Measurements from ENCODE around the gene GAPT. TPM values are rescaled to one million over a fixed set of nuclear protein-coding genes. Genes with fewer than 3 reads are reported as not detected.

The GAPT gene
- polyA plus RNA-seq, 1 donor from 2014 or later = not detected

GRCh38 chr5:58462623-58463230 is 28.5 kb upstream of the GAPT start (continued):
- no peak for TF ChIP-seq EZH2 (IDR thresholded peaks at IDR 0.05; ENCODE audit: borderline replicate concordance, insufficient read depth, low read length, poor library complexity, severe bottlenecking)
- TF ChIP-seq EP300 (conservative IDR thresholded peaks at IDR 0.05; ENCODE audit: poor library complexity, severe bottlenecking) = no peak

- H3K4me2 ChIP-seq (ENCODE audit: low read length) = no peak overlapping the region
- no peak for TF ChIP-seq SMC3 (conservative IDR thresholded peaks at IDR 0.05; ENCODE audit: poor library complexity)
- no peaks in the 10 kb centered on the region for H3F3A ChIP-seq (ENCODE audit: insufficient read depth, low read length, poor library complexity, severe bottlenecking)
- H4K20me1 ChIP-seq (ENCODE audit: insufficient read depth) = no peaks in the 10 kb centered on the region
- H3K27ac ChIP-seq (ENCODE audit: low read length) = no peak overlapping the region
- no peaks in the 10 kb centered on the region for H3K36me3 ChIP-seq (ENCODE audit: insufficient read depth, low read length)
- no peaks in the 10 kb centered on the region for H3K9me2 ChIP-seq (ENCODE audit: insufficient read depth, low read length)
- H3K9ac ChIP-seq (ENCODE audit: low read length) = no peak overlapping the region
- H2AFZ ChIP-seq (ENCODE audit: low read depth, low read length) = no peak overlapping the region
- no peak overlapping the region for H3K4me3 ChIP-seq (ENCODE audit: low read length)
- no peaks in the 10 kb centered on the region for H3K79me2 ChIP-seq (replicated peaks; ENCODE audit: insufficient read depth, low read length)
- H3K27me3 ChIP-seq (ENCODE audit: insufficient read depth, low read depth, low read length) = no peaks in the 10 kb centered on the region
- no peaks in the 10 kb centered on the region for H3K9me3 ChIP-seq (ENCODE audit: low read length)
These were observed 24.3 kb upstream of the GAPT start for GRCh38 chr5:58466939-58467338.

GRCh38 chr5:58469896-58470295 is 21.3 kb upstream of the GAPT start:
- Histone ChIP-seq H3K4me3 (ENCODE audit: low read length) (no peak overlapping the region), H3K27ac (ENCODE audit: low read length) (no peak overlapping the region), H3K27me3 (ENCODE audit: insufficient read depth, low read depth, low read length) (no peaks in the 10 kb centered on the region), H3K4me2 (ENCODE audit: low read length) (no peak overlapping the region), H4K20me1 (ENCODE audit: insufficient read depth) (no peaks in the 10 kb centered on the region), H3K9ac (ENCODE audit: low read length) (no peak overlapping the region), H3K36me3 (ENCODE audit: insufficient read depth, low read length) (no peaks in the 10 kb centered on the region), H3K9me2 (ENCODE audit: insufficient read depth, low read length) (no peaks in the 10 kb centered on the region), H3F3A (ENCODE audit: insufficient read depth, low read length, poor library complexity, severe bottlenecking) (no peaks in the 10 kb centered on the region), H3K79me2 (replicated peaks; ENCODE audit: insufficient read depth, low read length) (no peaks in the 10 kb centered on the region), H2AFZ (ENCODE audit: low read depth, low read length) (no peak overlapping the region), H3K9me3 (ENCODE audit: low read length) (no peaks in the 10 kb centered on the region)
- no peak for TF ChIP-seq RAD21 (conservative IDR thresholded peaks at IDR 0.05)
- no peak for TF ChIP-seq EP300 (conservative IDR thresholded peaks at IDR 0.05; ENCODE audit: poor library complexity, severe bottlenecking)
- no peak for TF ChIP-seq SMC3 (conservative IDR thresholded peaks at IDR 0.05; ENCODE audit: poor library complexity)
- no peak for TF ChIP-seq POLR2AphosphoS5 (IDR thresholded peaks at IDR 0.05)

GRCh38 chr5:58475404-58475803 is 15.8 kb upstream of the GAPT start:
- Histone ChIP-seq H3K79me2 (replicated peaks; ENCODE audit: insufficient read depth, low read length) (no peaks in the 10 kb centered on the region), H3K4me2 (ENCODE audit: low read length) (no peak overlapping the region), H3K9ac (ENCODE audit: low read length) (no peak overlapping the region), H3K9me3 (ENCODE audit: low read length) (no peaks in the 10 kb centered on the region), H3K4me3 (ENCODE audit: low read length) (no peak overlapping the region), H3K9me2 (ENCODE audit: insufficient read depth, low read length) (no peaks in the 10 kb centered on the region), H3K27me3 (ENCODE audit: insufficient read depth, low read depth, low read length) (no peaks in the 10 kb centered on the region), H4K20me1 (ENCODE audit: insufficient read depth) (no peaks in the 10 kb centered on the region), H3K36me3 (ENCODE audit: insufficient read depth, low read length) (no peaks in the 10 kb centered on the region), H3F3A (ENCODE audit: insufficient read depth, low read length, poor library complexity, severe bottlenecking) (no peaks in the 10 kb centered on the region), H3K27ac (ENCODE audit: low read length) (no peak overlapping the region), H2AFZ (ENCODE audit: low read depth, low read length) (no peak overlapping the region)
- TF ChIP-seq SMC3 (conservative IDR thresholded peaks at IDR 0.05; ENCODE audit: poor library complexity) = no peak
- TF ChIP-seq POLR2AphosphoS5 (IDR thresholded peaks at IDR 0.05) = no peak
- TF ChIP-seq REST (IDR thresholded peaks at IDR 0.05; ENCODE audit: borderline replicate concordance) = no peak
- no peak for TF ChIP-seq RAD21 (conservative IDR thresholded peaks at IDR 0.05)
- no peak for TF ChIP-seq EP300 (conservative IDR thresholded peaks at IDR 0.05; ENCODE audit: poor library complexity, severe bottlenecking)
- no peak for TF ChIP-seq TAF1 (IDR thresholded peaks at IDR 0.05; ENCODE audit: low read depth)
- no peak for TF ChIP-seq MXI1 (conservative IDR thresholded peaks at IDR 0.05; ENCODE audit: poor library complexity, severe bottlenecking)
- no peak for TF ChIP-seq EZH2 (IDR thresholded peaks at IDR 0.05; ENCODE audit: borderline replicate concordance, insufficient read depth, low read length, poor library complexity, severe bottlenecking)
- TF ChIP-seq CTCF (IDR thresholded peaks at IDR 0.05; ENCODE audit: poor library complexity, severe bottlenecking) = no peak

All from neural cell (in vitro differentiated cells).